ENCODE data around the gene BAIAP3.
A peak's percentile ranks its signal among the peaks of the same experiment; 100 is the strongest.

Gene BAIAP3

GRCh38 chr16:1330260-1330914, 3.1 kb upstream of the BAIAP3 start:
- TF ChIP-seq CTCF (IDR thresholded peaks at IDR 0.05; ENCODE audit: low read depth, low read length, missing control alignments): peak; percentile 75
- no peak overlapping the region for H3K4me3 ChIP-seq (replicated peaks; ENCODE audit: low read depth, low read length)
- DNase-seq (ENCODE audit: extremely low read depth, low read depth): no peak

- TF ChIP-seq CTCF (IDR thresholded peaks at IDR 0.05; ENCODE audit: low read depth, low read length, missing control alignments): no peak
- no peak overlapping the region for H3K4me3 ChIP-seq (replicated peaks; ENCODE audit: low read depth, low read length)
- DNase-seq (ENCODE audit: extremely low read depth, low read depth): no peak
Observed at GRCh38 chr16:1330931-1331711, 2.3 kb upstream of the BAIAP3 start.

- no peak for TF ChIP-seq CTCF (IDR thresholded peaks at IDR 0.05; ENCODE audit: low read depth, low read length, missing control alignments)
- peak; percentile 77 for DNase-seq (ENCODE audit: extremely low read depth, low read depth)
- H3K4me3 ChIP-seq (replicated peaks; ENCODE audit: low read depth, low read length): 0 out of 2 replicates have a peak overlapping the region, but pooled peaks have one; percentile 3
Observed at GRCh38 chr16:1331712-1332617, 1.5 kb upstream of the BAIAP3 start.

GRCh38 chr16:1332618-1333148, 762 bp upstream of the BAIAP3 start:
- DNase-seq (ENCODE audit: extremely low read depth, low read depth): no peak
- no peak overlapping the region for H3K4me3 ChIP-seq (replicated peaks; ENCODE audit: low read depth, low read length)
- no peak for TF ChIP-seq CTCF (IDR thresholded peaks at IDR 0.05; ENCODE audit: low read depth, low read length, missing control alignments)

GRCh38 chr16:1333854-1334700, 632 bp downstream of the BAIAP3 start:
- no peak for TF ChIP-seq CTCF (IDR thresholded peaks at IDR 0.05; ENCODE audit: low read depth, low read length, missing control alignments)
- no peak for DNase-seq (ENCODE audit: extremely low read depth, low read depth)
- H3K4me3 ChIP-seq (replicated peaks; ENCODE audit: low read depth, low read length): no peak overlapping the region

GRCh38 chr16:1334739-1335138, 1.3 kb downstream of the BAIAP3 start:
- TF ChIP-seq CTCF (IDR thresholded peaks at IDR 0.05; ENCODE audit: low read depth, low read length, missing control alignments): no peak
- DNase-seq (ENCODE audit: extremely low read depth, low read depth): no peak
- H3K4me3 ChIP-seq (replicated peaks; ENCODE audit: low read depth, low read length): no peak overlapping the region

Measured in HFF-Myc (cell line).